IMR-90 (cell line): ENCODE results near the gene TRIM47. TPM values are rescaled to one million over a fixed set of nuclear protein-coding genes. Genes with fewer than 3 reads are reported as not detected.
A peak's percentile ranks its signal among the peaks of the same experiment; 100 is the strongest.

Experiments
- ATAC-seq: fragments of 200-7000 bp; cut with Tn5 transposase; 2 replicates; pipeline ENCODE4 v1.9.1; 2020; ENCODE audit warnings: low read depth, mild to moderate bottlenecking, moderate library complexity
- BruUV-seq: library from RNA; stranded (reverse); fragments of 400-500 nt; replicated peaks from 2 replicates; lab custom pipeline; 2021; lab: Mats Ljungman, UMichigan
- CTCF ChIA-PET: fragments of 300-600 bp; formaldehyde crosslinking; extraction: SDS; loops from one replicate; lab custom pipeline; 2021; ENCODE audit warnings: antibody characterized with exemption; lab: Yijun Ruan, JAX
- POLR2A ChIA-PET: fragments of 300-600 bp; sonication (Branson Sonifier 250); formaldehyde crosslinking; loops from one replicate; lab custom pipeline; 2022; ENCODE audit warnings: antibody characterized with exemption; ENCODE audit not compliant: unreplicated experiment; lab: Charles Lee
- DNase-seq: peaks from one replicate; pipeline ENCODE4 v3.0.0; 2013
- H2AFZ ChIP-seq: replicated peaks from 2 replicates; pipeline ENCODE3; 2013; ENCODE audit warnings: low read length, mild to moderate bottlenecking; ENCODE audit not compliant: poor library complexity
- H2AK5ac ChIP-seq: 2 replicates; pipeline ENCODE4 v1.6.1; 2013; ENCODE audit warnings: low read depth, low read length, inconsistent platforms
- H2AK9ac ChIP-seq: replicated peaks from 2 replicates; pipeline ENCODE3; 2013; ENCODE audit warnings: mild to moderate bottlenecking, low read depth, low read length, moderate library complexity; ENCODE audit not compliant: poor library complexity
- H2BK120ac ChIP-seq: 2 replicates; pipeline ENCODE4 v1.6.1; 2013; ENCODE audit warnings: low read depth, low read length, inconsistent platforms
- H2BK15ac ChIP-seq: 3 replicates; pipeline ENCODE4 v1.6.1; 2013; ENCODE audit warnings: low read depth, low read length, inconsistent platforms
- H2BK20ac ChIP-seq: 2 replicates; pipeline ENCODE4 v1.6.1; 2013; ENCODE audit warnings: low read depth, mild to moderate bottlenecking, inconsistent platforms, low read length, moderate library complexity
- H2BK5ac ChIP-seq: 2 replicates; pipeline ENCODE4 v1.6.1; 2013; ENCODE audit warnings: mild to moderate bottlenecking, low read depth, low read length, inconsistent platforms; ENCODE audit not compliant: poor library complexity, severe bottlenecking
- H3K14ac ChIP-seq: replicated peaks from 2 replicates; pipeline ENCODE4 v1.6.1; 2013; ENCODE audit warnings: low read depth, low read length, inconsistent platforms
- H3K18ac ChIP-seq: 2 replicates; pipeline ENCODE4 v1.6.1; 2013; ENCODE audit warnings: low read depth, low read length, control low read depth
- H3K23ac ChIP-seq: 2 replicates; pipeline ENCODE4 v1.6.1; 2013; ENCODE audit warnings: low read depth, low read length, inconsistent platforms
- H3K27ac ChIP-seq: 2 replicates; pipeline ENCODE4 v1.5.1; 2013; ENCODE audit warnings: mild to moderate bottlenecking, control low read depth, low read length; ENCODE audit not compliant: insufficient read depth
- H3K27me3 ChIP-seq: 2 replicates; pipeline ENCODE4 v1.6.1; 2013; ENCODE audit warnings: low read length; ENCODE audit not compliant: control insufficient read depth, insufficient read depth
- H3K36me3 ChIP-seq: 2 replicates; pipeline ENCODE4 v1.6.1; 2013; ENCODE audit warnings: low read length, mixed read lengths; ENCODE audit not compliant: control insufficient read depth, insufficient read depth
- H3K4ac ChIP-seq: 2 replicates; pipeline ENCODE4 v1.6.1; 2013; ENCODE audit warnings: low read depth, low read length, inconsistent platforms
- H3K4me1 ChIP-seq: 2 replicates; pipeline ENCODE4 v1.6.1; 2013; ENCODE audit warnings: low read length, mixed read lengths; ENCODE audit not compliant: control insufficient read depth, insufficient read depth
- H3K4me2 ChIP-seq: 2 replicates; pipeline ENCODE4 v1.6.1; 2013; ENCODE audit warnings: low read depth, mild to moderate bottlenecking, control low read depth, low read length, moderate library complexity
- H3K4me3 ChIP-seq: 2 replicates; pipeline ENCODE4 v1.5.1; 2013; ENCODE audit warnings: low read depth, mild to moderate bottlenecking, control low read depth, low read length, moderate library complexity; ENCODE audit not compliant: insufficient read depth
- H3K56ac ChIP-seq: 2 replicates; pipeline ENCODE4 v1.6.1; 2013; ENCODE audit warnings: low read length, inconsistent platforms; ENCODE audit not compliant: insufficient read depth; ENCODE audit errors: extremely low read depth
- H3K79me1 ChIP-seq, 2 experiments: 2 replicates each; pipeline ENCODE4 v1.6.1; 2013; ENCODE audit warnings: low read length in 2 of 2, inconsistent platforms in 1 of 2, low read depth in 1 of 2
- H3K9ac ChIP-seq: 2 replicates; pipeline ENCODE4 v1.6.1; 2013; ENCODE audit warnings: low read depth, low read length, control low read depth
- H3K9me1 ChIP-seq: 2 replicates; pipeline ENCODE4 v1.6.1; 2013; ENCODE audit warnings: low read length, inconsistent platforms; ENCODE audit not compliant: insufficient read depth
- H3K9me3 ChIP-seq: 2 replicates; pipeline ENCODE4 v1.6.1; 2013; ENCODE audit warnings: low read length; ENCODE audit not compliant: control insufficient read depth, insufficient read depth
- H4K20me1 ChIP-seq: 2 replicates; pipeline ENCODE4 v1.6.1; 2013; ENCODE audit warnings: low read length, inconsistent platforms; ENCODE audit not compliant: insufficient read depth
- H4K5ac ChIP-seq: 2 replicates; pipeline ENCODE4 v1.6.1; 2013; ENCODE audit warnings: mild to moderate bottlenecking, low read depth, low read length, control low read depth
- H4K8ac ChIP-seq, 2 experiments: 2 replicates each; pipeline ENCODE4 v1.6.1; 2013; ENCODE audit warnings: low read depth in 2 of 2, low read length in 2 of 2, control low read depth in 1 of 2, inconsistent platforms in 1 of 2
- H4K91ac ChIP-seq: 2 replicates; pipeline ENCODE4 v1.6.1; 2013; ENCODE audit warnings: low read depth, low read length, inconsistent platforms; ENCODE audit not compliant: insufficient read depth
- BHLHE40 ChIP-seq: fragments of 150-350 bp; IDR thresholded peaks from 2 replicates; pipeline ENCODE4 v1.6.1; 2016; ENCODE audit warnings: mild to moderate bottlenecking, low read depth, low read length
- CEBPB ChIP-seq: IDR thresholded peaks from 2 replicates; pipeline ENCODE4 v1.6.1; 2012; ENCODE audit warnings: low read depth, low read length, improper control_type of control experiment
- CHD1 ChIP-seq: IDR thresholded peaks from 2 replicates; pipeline ENCODE4 v1.6.1; 2012; ENCODE audit warnings: low read depth, low read length, improper control_type of control experiment
- FOS ChIP-seq: fragments of 150-350 bp; IDR thresholded peaks from 2 replicates; pipeline ENCODE4 v1.6.1; 2016; ENCODE audit warnings: low read depth, low read length
- MAFK ChIP-seq: IDR thresholded peaks from 2 replicates; pipeline ENCODE4 v1.6.1; 2012; ENCODE audit warnings: low read depth, low read length, improper control_type of control experiment
- MAZ ChIP-seq: IDR thresholded peaks from 2 replicates; pipeline ENCODE4 v1.6.1; 2012; ENCODE audit warnings: low read depth, mild to moderate bottlenecking, low read length, improper control_type of control experiment, moderate library complexity, borderline replicate concordance
- MXI1 ChIP-seq: IDR thresholded peaks from 2 replicates; pipeline ENCODE4 v1.6.1; 2012; ENCODE audit warnings: low read depth, mild to moderate bottlenecking, low read length, moderate library complexity, borderline replicate concordance
- NFE2L2 ChIP-seq: fragments of 150-350 bp; IDR thresholded peaks from 2 replicates; pipeline ENCODE4 v1.6.1; 2016; ENCODE audit warnings: low read depth, mild to moderate bottlenecking, low read length
- POLR2A ChIP-seq: IDR thresholded peaks from 2 replicates; pipeline ENCODE4 v1.6.1; 2012; ENCODE audit warnings: mild to moderate bottlenecking, low read depth, low read length
- RCOR1 ChIP-seq: IDR thresholded peaks from 2 replicates; pipeline ENCODE4 v1.6.1; 2012; ENCODE audit warnings: mild to moderate bottlenecking, low read length, improper control_type of control experiment; ENCODE audit not compliant: insufficient replicate concordance
- RFX5 ChIP-seq: IDR thresholded peaks from 2 replicates; pipeline ENCODE4 v1.8.0; 2012; ENCODE audit warnings: low read depth, mild to moderate bottlenecking, low read length, moderate library complexity
- SMC3 ChIP-seq: fragments of 150-350 bp; IDR thresholded peaks from 2 replicates; pipeline ENCODE4 v1.6.1; 2016; ENCODE audit warnings: low read depth, mild to moderate bottlenecking, antibody characterized with exemption, low read length, moderate library complexity
- WGBS, 2 experiments: methylation state at CpG; one replicate each; pipeline versions ENCODE4 v1.1.5 to v1.1.7; 2013; ENCODE audit warnings: missing lambda C conversion rate in 2 of 2; ENCODE audit not compliant: insufficient read length in 1 of 2; ENCODE audit errors: extremely low coverage in 2 of 2; 5-methylcytosine and 5-hydroxymethylcytosine counted together
- dilution Hi-C: fragments of 300-500 bp; cut with HindIII; formaldehyde crosslinking; loops from one replicate; pipeline ENCODE4 v1.14.3; 2018; ENCODE audit warnings: low sequenced_read_pairs; ENCODE audit not compliant: unreplicated experiment
- in situ Hi-C: fragments of 300-500 bp; cut with MboI; formaldehyde crosslinking; loops from 3 replicates; pipeline ENCODE4 v1.14.3; 2019; ENCODE audit warnings: low sequenced_read_pairs, inconsistent platforms, mixed read lengths
- intact Hi-C: fragments of 100-400 bp; cut with micrococcal nuclease; formaldehyde crosslinking; loops from 2 replicates; pipeline ENCODE4 v1.10.0; 2022
- polyA plus RNA-seq, 3 experiments: library from polyadenylated mRNA; depleted of rRNA; stranded (reverse); fragments of >200 nt; gene quantifications; 2 replicates each; pipeline ENCODE4 v1.2.3, GENCODE V29; 2012; ENCODE audit warnings: low replicate concordance in 1 of 3
- total RNA-seq: library from RNA; depleted of rRNA; stranded (reverse); fragments of >200 nt; gene quantifications from 2 replicates; pipeline ENCODE4 v1.2.3, GENCODE V29; 2012
- TF ChIP-seq, protein P1 (sequence below): fragments of 150-350 bp; IDR thresholded peaks from 2 replicates; pipeline ENCODE4 v1.6.1; 2017; ENCODE audit warnings: mild to moderate bottlenecking, antibody characterized with exemption, low read length, low read depth
- TF ChIP-seq, protein P2 (sequence below): conservative IDR thresholded peaks from 2 replicates; pipeline ENCODE4 v1.5.1; 2012; ENCODE audit warnings: mild to moderate bottlenecking, low read depth, low read length, improper control_type of control experiment

The TRIM47 gene
- total and polyA plus RNA-seq, 2 of the 4 experiments (the other 2 are of a cell fraction) = 1.4 to 7.5 TPM

DNA sequence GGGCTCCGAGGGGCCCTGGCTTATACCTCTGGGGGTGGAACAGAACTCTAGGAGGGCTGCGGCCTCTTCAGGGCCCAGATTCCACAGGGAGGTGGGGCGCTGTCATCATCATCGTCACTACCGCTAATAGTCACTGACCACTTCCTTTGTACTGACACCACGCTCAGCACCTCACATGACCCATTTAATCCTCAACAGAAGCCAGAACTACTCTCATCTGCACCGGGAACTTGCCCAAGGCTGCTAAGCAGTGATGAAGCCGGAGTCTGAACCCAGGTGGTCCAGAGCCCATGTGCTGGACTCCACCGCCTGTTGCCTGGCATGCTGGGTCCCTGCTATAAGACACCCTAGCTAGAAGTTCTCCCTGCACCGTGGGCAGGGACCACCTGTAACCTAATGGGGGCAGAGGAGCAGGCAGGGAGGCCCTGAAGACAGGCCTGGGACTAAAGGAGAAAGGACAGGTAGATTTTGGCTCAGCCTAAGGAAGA, 46.2 kb downstream of the TRIM47 start:
- H2BK20ac ChIP-seq = no peak overlapping the region
- no peaks in the 10 kb centered on the region for H3K9me3 ChIP-seq
- intact Hi-C loops = no loop called here
- dilution Hi-C loops = no loop called here
- WGBS, 2 experiments = 45% methylated on average over 2 of the region's 10 CpGs; no CpG with 5 or more reads in 1 of the 2 experiments
- peaks cover 3% of the 10 kb centered on the region for H3K4me1 ChIP-seq
- H3K4me2 ChIP-seq = no peak overlapping the region
- no peaks in the 10 kb centered on the region for H3K36me3 ChIP-seq
- peak; percentile 85 for DNase-seq
- H3K4me3 ChIP-seq = no peak overlapping the region
- H2AK5ac ChIP-seq = no peak overlapping the region
- H3K4ac ChIP-seq = no peak overlapping the region
- no peak overlapping the region for H4K91ac ChIP-seq
- H3K9me1 ChIP-seq = peaks cover 3% of the 10 kb centered on the region; the same call in 1 of the 2 replicates
- peak overlapping the region; percentile 47 to 52; a peak in 2 of 4 replicates for H4K8ac ChIP-seq
- H3K79me1 ChIP-seq = no peaks in the 10 kb centered on the region
- CTCF ChIA-PET = no interaction called here
- in situ Hi-C loops = no loop called here
- H2BK120ac ChIP-seq = no peak overlapping the region
- H2AFZ ChIP-seq = peak overlapping the region; percentile 34
- no peak for TF ChIP-seq MAFK
- no peak for TF ChIP-seq POLR2A
- TF ChIP-seq FOS = no peak
- no peak for TF ChIP-seq NFE2L2
- no peak for TF ChIP-seq RCOR1
- TF ChIP-seq, protein P1, sequence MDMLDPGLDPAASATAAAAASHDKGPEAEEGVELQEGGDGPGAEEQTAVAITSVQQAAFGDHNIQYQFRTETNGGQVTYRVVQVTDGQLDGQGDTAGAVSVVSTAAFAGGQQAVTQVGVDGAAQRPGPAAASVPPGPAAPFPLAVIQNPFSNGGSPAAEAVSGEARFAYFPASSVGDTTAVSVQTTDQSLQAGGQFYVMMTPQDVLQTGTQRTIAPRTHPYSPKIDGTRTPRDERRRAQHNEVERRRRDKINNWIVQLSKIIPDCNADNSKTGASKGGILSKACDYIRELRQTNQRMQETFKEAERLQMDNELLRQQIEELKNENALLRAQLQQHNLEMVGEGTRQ = peak; percentile 70
- no peak for TF ChIP-seq MAZ
- TF ChIP-seq RFX5 = no peak
- TF ChIP-seq, protein P2, sequence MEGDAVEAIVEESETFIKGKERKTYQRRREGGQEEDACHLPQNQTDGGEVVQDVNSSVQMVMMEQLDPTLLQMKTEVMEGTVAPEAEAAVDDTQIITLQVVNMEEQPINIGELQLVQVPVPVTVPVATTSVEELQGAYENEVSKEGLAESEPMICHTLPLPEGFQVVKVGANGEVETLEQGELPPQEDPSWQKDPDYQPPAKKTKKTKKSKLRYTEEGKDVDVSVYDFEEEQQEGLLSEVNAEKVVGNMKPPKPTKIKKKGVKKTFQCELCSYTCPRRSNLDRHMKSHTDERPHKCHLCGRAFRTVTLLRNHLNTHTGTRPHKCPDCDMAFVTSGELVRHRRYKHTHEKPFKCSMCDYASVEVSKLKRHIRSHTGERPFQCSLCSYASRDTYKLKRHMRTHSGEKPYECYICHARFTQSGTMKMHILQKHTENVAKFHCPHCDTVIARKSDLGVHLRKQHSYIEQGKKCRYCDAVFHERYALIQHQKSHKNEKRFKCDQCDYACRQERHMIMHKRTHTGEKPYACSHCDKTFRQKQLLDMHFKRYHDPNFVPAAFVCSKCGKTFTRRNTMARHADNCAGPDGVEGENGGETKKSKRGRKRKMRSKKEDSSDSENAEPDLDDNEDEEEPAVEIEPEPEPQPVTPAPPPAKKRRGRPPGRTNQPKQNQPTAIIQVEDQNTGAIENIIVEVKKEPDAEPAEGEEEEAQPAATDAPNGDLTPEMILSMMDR = no peak
- TF ChIP-seq SMC3 = no peak
- peak; percentile 79 for TF ChIP-seq BHLHE40
- TF ChIP-seq MXI1 = no peak
- TF ChIP-seq CEBPB = no peak
- TF ChIP-seq CHD1 = no peak
- no peak for ATAC-seq
- no peak overlapping the region for H3K27ac ChIP-seq
- H3K9ac ChIP-seq = no peak overlapping the region
- no peak overlapping the region for H3K56ac ChIP-seq
- H3K23ac ChIP-seq = no peak overlapping the region
- H2AK9ac ChIP-seq = peak overlapping the region; percentile 21
- no peak overlapping the region for H3K18ac ChIP-seq
- H2BK5ac ChIP-seq = no peak overlapping the region
- H3K27me3 ChIP-seq = no peaks in the 10 kb centered on the region; the same call in 1 of the 2 replicates
- no peak overlapping the region for H2BK15ac ChIP-seq
- H4K5ac ChIP-seq = peak overlapping the region; percentile 45; the same call in 1 of the 2 replicates
- H3K14ac ChIP-seq = no peak overlapping the region
- no TSS peak for BruUV-seq
- no peaks in the 10 kb centered on the region for H4K20me1 ChIP-seq
- POLR2A ChIA-PET = no interaction called here
